WTC11 (cell line): ENCODE results near the gene IGSF9. TPM values are rescaled to one million over a fixed set of nuclear protein-coding genes. Genes with fewer than 3 reads are reported as not detected.
A peak's percentile ranks its signal among the peaks of the same experiment; 100 is the strongest.

ENCODE experiments used
- ATAC-seq: fragments of 200-7000 bp; cut with Tn5 transposase; 2 replicates; pipeline ENCODE4 v1.10.0; 2021; ENCODE audit warnings: mild to moderate bottlenecking, moderate library complexity
- CTCF ChIA-PET: fragments of 300-600 bp; sonication (Branson Sonifier 250); formaldehyde crosslinking; loops from one replicate; lab custom pipeline; 2021; ENCODE audit warnings: antibody characterized with exemption; lab: Charles Lee
- POLR2A ChIA-PET: fragments of 350-600 bp; sonication (Branson Sonifier 250); formaldehyde crosslinking; loops from one replicate; lab custom pipeline; 2021; ENCODE audit warnings: antibody characterized with exemption; lab: Charles Lee
- DNase-seq: peaks from one replicate; pipeline ENCODE4 v3.0.0; 2021; ENCODE audit warnings: low spot score
- H3K27ac Mint-ChIP-seq: 2 replicates; pipeline ENCODE4 v1.8.0; 2021; ENCODE audit warnings: mixed read lengths
- H3K27me3 Mint-ChIP-seq: 2 replicates; pipeline ENCODE4 v1.8.0; 2021; ENCODE audit warnings: low read depth, mild to moderate bottlenecking, moderate library complexity, mixed read lengths
- H3K36me3 Mint-ChIP-seq: 2 replicates; pipeline ENCODE4 v1.8.0; 2021; ENCODE audit warnings: mixed read lengths
- H3K4me1 Mint-ChIP-seq: 2 replicates; pipeline ENCODE4 v1.8.0; 2022; ENCODE audit warnings: mixed read lengths
- H3K4me3 Mint-ChIP-seq: 2 replicates; pipeline ENCODE4 v1.8.0; 2021; ENCODE audit warnings: mild to moderate bottlenecking, moderate library complexity, mixed read lengths
- H3K9me3 Mint-ChIP-seq: 2 replicates; pipeline ENCODE4 v1.8.0; 2021; ENCODE audit warnings: mixed read lengths
- ARID4B ChIP-seq: sonication (generic); formaldehyde crosslinking; IDR thresholded peaks from 2 replicates; pipeline ENCODE4 v1.8.0; 2023; ENCODE audit warnings: missing genetic modification reagents, mild to moderate bottlenecking, borderline replicate concordance
- CBFB ChIP-seq: sonication (generic); formaldehyde crosslinking; IDR thresholded peaks from 2 replicates; pipeline ENCODE4 v1.8.1; 2022; ENCODE audit warnings: mild to moderate bottlenecking, low read depth, missing genetic modification reagents
- CREB1 ChIP-seq: sonication (generic); formaldehyde crosslinking; IDR thresholded peaks from 2 replicates; pipeline ENCODE4 v1.8.0; 2023; ENCODE audit warnings: mild to moderate bottlenecking, missing genetic modification reagents
- ESRRA ChIP-seq: sonication (generic); formaldehyde crosslinking; IDR thresholded peaks from 2 replicates; pipeline ENCODE4 v1.8.1; 2022; ENCODE audit warnings: mild to moderate bottlenecking, missing genetic modification reagents, borderline replicate concordance
- ETV6 ChIP-seq: sonication (generic); formaldehyde crosslinking; IDR thresholded peaks from 2 replicates; pipeline ENCODE4 v1.8.1; 2022; ENCODE audit warnings: mild to moderate bottlenecking, missing genetic modification reagents
- FOXP1 ChIP-seq: sonication (generic); formaldehyde crosslinking; IDR thresholded peaks from 2 replicates; pipeline ENCODE4 v1.8.0; 2022; ENCODE audit warnings: missing genetic modification reagents, mild to moderate bottlenecking, moderate library complexity, borderline replicate concordance
- GRHL2 ChIP-seq: fragments of 250-450 bp; sonication (Bioruptor Pico); IDR thresholded peaks from 2 replicates; pipeline ENCODE4 v1.8.0; 2022; ENCODE audit warnings: mild to moderate bottlenecking, moderate library complexity; ENCODE audit not compliant: insufficient replicate concordance, severe bottlenecking
- HMGXB4 ChIP-seq: sonication (generic); formaldehyde crosslinking; IDR thresholded peaks from 2 replicates; pipeline ENCODE4 v1.8.1; 2023; ENCODE audit warnings: mild to moderate bottlenecking, moderate library complexity, missing genetic modification reagents
- IRF1 ChIP-seq: sonication (generic); formaldehyde crosslinking; IDR thresholded peaks from 2 replicates; pipeline ENCODE4 v1.8.0; 2023; ENCODE audit warnings: missing genetic modification reagents
- IRF2 ChIP-seq: sonication (generic); formaldehyde crosslinking; IDR thresholded peaks from 2 replicates; pipeline ENCODE4 v1.8.0; 2022; ENCODE audit warnings: low read depth, missing genetic modification reagents, borderline replicate concordance
- JAZF1 ChIP-seq: fragments of 250-450 bp; sonication (Bioruptor Pico); IDR thresholded peaks from 2 replicates; pipeline ENCODE4 v1.9.0; 2021; ENCODE audit warnings: moderate library complexity, mild to moderate bottlenecking, inconsistent platforms
- KAT7 ChIP-seq: sonication (generic); formaldehyde crosslinking; IDR thresholded peaks from 2 replicates; pipeline ENCODE4 v1.8.1; 2023; ENCODE audit warnings: missing genetic modification reagents, mild to moderate bottlenecking, borderline replicate concordance
- MAX ChIP-seq: sonication (generic); formaldehyde crosslinking; IDR thresholded peaks from 2 replicates; pipeline ENCODE4 v1.8.0; 2022; ENCODE audit warnings: mild to moderate bottlenecking, missing genetic modification reagents
- NFATC4 ChIP-seq: fragments of 250-450 bp; sonication (Bioruptor Pico); IDR thresholded peaks from 2 replicates; pipeline ENCODE4 v1.9.0; 2021; ENCODE audit warnings: mild to moderate bottlenecking
- NR2C2 ChIP-seq: sonication (generic); formaldehyde crosslinking; IDR thresholded peaks from 2 replicates; pipeline ENCODE4 v1.8.0; 2022; ENCODE audit warnings: mild to moderate bottlenecking, missing genetic modification reagents
- OVOL2 ChIP-seq: fragments of 250-450 bp; sonication (Bioruptor Pico); IDR thresholded peaks from 2 replicates; pipeline ENCODE4 v1.9.0; 2021; ENCODE audit warnings: mild to moderate bottlenecking, borderline replicate concordance
- PRDM15 ChIP-seq: sonication (generic); formaldehyde crosslinking; IDR thresholded peaks from 2 replicates; pipeline ENCODE4 v1.8.0; 2022; ENCODE audit warnings: missing genetic modification reagents
- RELA ChIP-seq: sonication (generic); formaldehyde crosslinking; IDR thresholded peaks from 2 replicates; pipeline ENCODE4 v1.8.1; 2022; ENCODE audit warnings: missing genetic modification reagents, mild to moderate bottlenecking, borderline replicate concordance
- SP1 ChIP-seq: sonication (generic); formaldehyde crosslinking; conservative IDR thresholded peaks from 2 replicates; pipeline ENCODE4 v1.8.1; 2022; ENCODE audit warnings: missing genetic modification reagents
- ZBTB21 ChIP-seq: sonication (generic); formaldehyde crosslinking; IDR thresholded peaks from 2 replicates; pipeline ENCODE4 v1.8.1; 2023; ENCODE audit warnings: mild to moderate bottlenecking, missing genetic modification reagents, borderline replicate concordance
- ZNF396 ChIP-seq: fragments of 250-450 bp; sonication (Bioruptor Pico); IDR thresholded peaks from 2 replicates; pipeline ENCODE4 v1.8.0; 2021; ENCODE audit warnings: mild to moderate bottlenecking, moderate library complexity, borderline replicate concordance
- ZNF512 ChIP-seq: sonication (generic); formaldehyde crosslinking; IDR thresholded peaks from 2 replicates; pipeline ENCODE4 v1.8.1; 2022; ENCODE audit warnings: missing genetic modification reagents, borderline replicate concordance
- total RNA-seq: library from RNA; stranded (reverse); gene quantifications from 3 replicates; pipeline ENCODE4 v1.2.3, GENCODE V29; 2021

IGSF9 gene
- total RNA-seq, 1 experiment from 2014 or later: 16.4 TPM

GRCh38 chr1:159890390-159890789, 55.0 kb downstream of the IGSF9 start (continued):
- TF ChIP-seq CBFB: no peak
- no peak for TF ChIP-seq IRF2 (CRISPR knock-in tag)
- no peak for TF ChIP-seq ZNF396
- no peak for TF ChIP-seq IRF1 (CRISPR knock-in tag)
- TF ChIP-seq RELA (CRISPR knock-in tag): no peak
- TF ChIP-seq NFATC4 (CRISPR knock-in tag): no peak
- no peak for TF ChIP-seq ARID4B (CRISPR knock-in tag)
- TF ChIP-seq JAZF1 (CRISPR knock-in tag): no peak

- peaks cover 9% of the 10 kb centered on the region for H3K4me1 Mint-ChIP-seq
- ATAC-seq (peak; percentile 37), DNase-seq (no peak)
- POLR2A ChIA-PET: no interaction called here
- H3K4me3 Mint-ChIP-seq: no peak overlapping the region
- no peaks in the 10 kb centered on the region for H3K9me3 Mint-ChIP-seq
- H3K27ac Mint-ChIP-seq: no peak overlapping the region
- no peaks in the 10 kb centered on the region for H3K36me3 Mint-ChIP-seq
- peaks cover 2% of the 10 kb centered on the region; the same call in 1 of the 2 replicates for H3K27me3 Mint-ChIP-seq
- CTCF ChIA-PET: interaction anchor here (0.6 to 11.5 kb wide), 11 partner anchors 17 to 165 kb away, joined by 3 to 188 read pairs (median 9); partner anchors contain the start of gene FCRL6
- TF ChIP-seq FOXP1 (CRISPR knock-in tag) (no peak), PRDM15 (no peak), HMGXB4 (no peak), SP1 (no peak), ZBTB21 (CRISPR knock-in tag) (no peak)
Observed at GRCh38 chr1:159889821-159890252, 55.6 kb downstream of the IGSF9 start.

GRCh38 chr1:159889202-159889601, 56.2 kb downstream of the IGSF9 start:
- Mint-ChIP-seq H3K36me3 (no peaks in the 10 kb centered on the region), H3K27me3 (no peaks in the 10 kb centered on the region; the same call in 1 of the 2 replicates), H3K4me3 (no peak overlapping the region), H3K4me1 (peaks cover 9% of the 10 kb centered on the region), H3K9me3 (no peaks in the 10 kb centered on the region), H3K27ac (no peak overlapping the region)
- DNase-seq (no peak), ATAC-seq (no peak)
- ChIA-PET POLR2A (interaction anchor here (1.1 kb wide), 1 partner anchor 35 kb away, joined by 3 read pairs; no protein-coding TSS in a partner anchor), CTCF (interaction anchor here (0.8 to 11.5 kb wide), 8 partner anchors 16 to 118 kb away, joined by 3 to 188 read pairs (median 8); no protein-coding TSS in a partner anchor)
- TF ChIP-seq ESRRA (CRISPR knock-in tag): no peak
- no peak for TF ChIP-seq MAX (CRISPR knock-in tag)
- no peak for TF ChIP-seq KAT7 (CRISPR knock-in tag)
- no peak for TF ChIP-seq ZNF512
- no peak for TF ChIP-seq ETV6 (CRISPR knock-in tag)
- no peak for TF ChIP-seq CREB1 (CRISPR knock-in tag)
- no peak for TF ChIP-seq NR2C2 (CRISPR knock-in tag)
- no peak for TF ChIP-seq OVOL2 (CRISPR knock-in tag)
- TF ChIP-seq GRHL2 (CRISPR knock-in tag): no peak
